Placental pericyte (primary cell): ENCODE measurements around the gene PARL. TPM values are rescaled to one million over a fixed set of nuclear protein-coding genes. Genes with fewer than 3 reads are reported as not detected.

ENCODE experiments used
- small RNA-seq: library from RNA; depleted of rRNA; stranded (forward); fragments of <200 nt; gene quantifications from one replicate; pipeline ENCODE3, GENCODE V24; 2012; ENCODE audit warnings: low replicate concordance
- total RNA-seq: library from RNA; depleted of rRNA; stranded (reverse); fragments of >200 nt; gene quantifications from 2 replicates; pipeline ENCODE4 v1.2.3, GENCODE V29; 2012

Gene PARL
- 28.5 and 32.2 TPM in 2 replicates for total RNA-seq

GRCh38 chr3:183884427-183885296, at the start of gene PARL:
PARL (minus strand) TSS chr3:183884880; CDS start chr3:183884846, 34 bp downstream.

GRCh38 chr3:183825456-183826161, 59.1 kb downstream of the PARL start, which contains the start of gene MAP6D1:
MAP6D1 (minus strand) TSS chr3:183825577; CDS start chr3:183825547, 30 bp downstream.

Small RNA genes lying within 50 kb of the gene (small RNA-seq; reads per million reads assigned to genes)
- not detected for gene MIR4448

Other genes starting within 250 kb of the PARL start
- 26.1 and 83.4 TPM in 2 replicates for gene KLHL24, start 249.3 kb downstream of the PARL start, total RNA-seq
- gene YEATS2, start 187.1 kb downstream of the PARL start, total RNA-seq, result 21.0 and 35.4 TPM in 2 replicates
- gene MAP6D1, start 59.3 kb downstream of the PARL start, total RNA-seq, result 1.8 and 2.0 TPM in 2 replicates
- 16.2 and 19.8 TPM in 2 replicates for gene ABCC5, start 133.0 kb upstream of the PARL start, total RNA-seq
- not detected in 2 replicates for gene HTR3D, start 146.9 kb upstream of the PARL start, total RNA-seq
- 0.14 TPM in 1 of 2 replicates, not detected in the other for gene HTR3C, start 168.2 kb upstream of the PARL start, total RNA-seq
- gene HTR3E, start 212.2 kb upstream of the PARL start, total RNA-seq, result not detected in 2 replicates